Aortic smooth muscle cell (primary cell): ENCODE measurements around the gene FBXL5. TPM values are rescaled to one million over a fixed set of nuclear protein-coding genes. Genes with fewer than 3 reads are reported as not detected.

Source experiments
- total RNA-seq: library from RNA; depleted of rRNA; stranded (reverse); fragments of >200 nt; gene quantifications from 2 replicates; pipeline ENCODE4 v1.2.3, GENCODE V29; 2014

Gene FBXL5, protein sequence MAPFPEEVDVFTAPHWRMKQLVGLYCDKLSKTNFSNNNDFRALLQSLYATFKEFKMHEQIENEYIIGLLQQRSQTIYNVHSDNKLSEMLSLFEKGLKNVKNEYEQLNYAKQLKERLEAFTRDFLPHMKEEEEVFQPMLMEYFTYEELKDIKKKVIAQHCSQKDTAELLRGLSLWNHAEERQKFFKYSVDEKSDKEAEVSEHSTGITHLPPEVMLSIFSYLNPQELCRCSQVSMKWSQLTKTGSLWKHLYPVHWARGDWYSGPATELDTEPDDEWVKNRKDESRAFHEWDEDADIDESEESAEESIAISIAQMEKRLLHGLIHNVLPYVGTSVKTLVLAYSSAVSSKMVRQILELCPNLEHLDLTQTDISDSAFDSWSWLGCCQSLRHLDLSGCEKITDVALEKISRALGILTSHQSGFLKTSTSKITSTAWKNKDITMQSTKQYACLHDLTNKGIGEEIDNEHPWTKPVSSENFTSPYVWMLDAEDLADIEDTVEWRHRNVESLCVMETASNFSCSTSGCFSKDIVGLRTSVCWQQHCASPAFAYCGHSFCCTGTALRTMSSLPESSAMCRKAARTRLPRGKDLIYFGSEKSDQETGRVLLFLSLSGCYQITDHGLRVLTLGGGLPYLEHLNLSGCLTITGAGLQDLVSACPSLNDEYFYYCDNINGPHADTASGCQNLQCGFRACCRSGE
- total RNA-seq: 98.1 and 110 TPM in 2 replicates

GRCh38 chr4:15655223-15656037 is at the start of gene FBXL5:
Gene FBXL5 (minus strand): TSS chr4:15655357. CDS start chr4:15655287, 70 bp downstream.

DNA sequence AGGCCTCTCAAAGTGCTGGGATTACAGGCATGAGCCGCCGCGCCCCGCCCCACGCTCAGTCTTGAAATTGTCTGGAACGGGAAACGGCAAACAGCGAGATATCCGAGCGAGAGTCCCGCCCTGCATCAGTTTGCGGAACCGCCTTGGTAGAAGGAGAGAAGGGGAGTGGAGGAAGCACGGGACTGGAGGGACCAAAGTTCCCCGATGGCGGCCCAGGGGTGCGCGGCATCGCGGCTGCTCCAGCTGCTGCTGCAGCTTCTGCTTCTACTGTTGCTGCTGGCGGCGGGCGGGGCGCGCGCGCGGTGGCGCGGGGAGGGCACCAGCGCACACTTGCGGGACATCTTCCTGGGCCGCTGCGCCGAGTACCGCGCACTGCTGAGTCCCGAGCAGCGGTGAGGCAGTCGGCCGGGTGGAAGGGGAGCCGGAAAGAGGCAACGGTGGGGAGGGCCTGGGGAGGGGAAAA is 47.8 kb upstream of the FBXL5 start, which contains the start of gene BST1:
Gene BST1, plus strand, starts transcription at position 125 of the 463 bp plus-strand sequence. Its CDS starts 80 bp downstream, at position 205.

DNA sequence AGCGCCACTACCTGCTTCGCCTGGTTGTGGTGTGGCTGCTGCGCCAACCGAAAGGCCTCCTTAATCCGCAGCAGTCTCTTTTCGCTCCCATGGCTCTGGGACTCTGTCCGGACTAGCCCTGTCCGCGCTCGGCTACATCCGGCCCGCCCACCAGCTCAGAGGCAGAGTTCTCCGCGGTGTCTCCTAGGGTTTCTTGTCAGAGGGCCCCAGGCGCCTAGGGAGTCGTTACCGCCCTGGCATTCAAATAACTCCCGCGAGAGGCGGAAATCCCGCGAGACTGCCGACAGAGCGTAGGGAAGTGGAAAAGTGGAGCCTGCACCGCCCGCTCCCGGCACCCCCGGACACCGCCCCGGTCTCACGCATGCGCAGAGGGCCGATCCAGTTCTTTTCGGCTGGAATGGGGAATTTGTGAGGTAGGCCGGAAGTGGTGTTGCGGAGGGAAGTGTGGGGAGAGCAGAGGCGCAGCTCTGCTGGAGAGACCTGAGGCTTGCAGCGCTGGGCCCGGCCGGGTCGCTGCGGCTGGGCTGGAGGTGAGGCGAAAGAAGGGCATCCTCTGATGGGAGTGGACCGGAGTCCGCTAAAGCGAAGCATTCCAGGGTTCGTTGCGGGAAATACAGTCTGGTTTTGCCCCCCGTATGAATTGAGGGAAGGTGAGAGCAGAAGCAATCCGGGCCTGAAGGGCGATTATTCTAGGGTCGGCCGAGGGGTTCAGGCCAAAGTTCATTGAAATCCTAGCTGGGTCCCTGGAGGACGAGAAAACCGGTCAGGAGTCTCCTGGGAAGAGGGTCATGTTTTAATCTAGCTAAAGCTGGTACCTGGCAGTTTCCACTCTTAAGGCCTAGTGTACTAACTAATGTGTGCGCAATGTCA is 26.4 kb upstream of the FBXL5 start, which contains the start of gene FAM200B:
Gene FAM200B, plus strand, starts transcription at position 456 of the 870 bp plus-strand sequence. CDS start 5,151 bp downstream, outside the sequence.

Other genes with a start within 250 kb of the FBXL5 start
- gene C1QTNF7, start 227.3 kb downstream of the FBXL5 start, total RNA-seq: 0.26 and 1.1 TPM in 2 replicates
- gene CC2D2A, start 185.5 kb downstream of the FBXL5 start, total RNA-seq: 29.5 and 30.5 TPM in 2 replicates
- 23.8 and 25.1 TPM in 2 replicates for gene FAM200B, start 26.5 kb upstream of the FBXL5 start, total RNA-seq
- gene BST1, start 47.7 kb upstream of the FBXL5 start, total RNA-seq: 15.4 and 19.7 TPM in 2 replicates
- gene CD38, start 123.0 kb upstream of the FBXL5 start, total RNA-seq: under 0.01 TPM in 2 replicates